ENCODE results near the gene HEYL.

GRCh38 chr1:39628807-39629350, 10.6 kb downstream of the HEYL start:
- TF ChIP-seq EZH2phosphoT487 (IDR thresholded peaks at IDR 0.05; ENCODE audit: borderline replicate concordance, low read length) = no peak
- no peak for TF ChIP-seq CTCF (IDR thresholded peaks at IDR 0.05; ENCODE audit: low read depth, low read length, poor library complexity, severe bottlenecking)
